OCI-LY3 (cell line): ENCODE results near the gene PRKCE.

Source experiments
- EZH2phosphoT487 ChIP-seq: fragments of 200-600 bp; shearing (Covaris generic); IDR thresholded peaks from 2 replicates; pipeline ENCODE4 v1.6.1; 2018; ENCODE audit warnings: antibody characterized with exemption, mixed run types, low read depth
- TF ChIP-seq, protein P1 (sequence below): fragments of 200-600, 300-600 bp; sonication (generic); IDR thresholded peaks from 2 replicates; pipeline ENCODE4 v1.5.1; 2014; ENCODE audit warnings: antibody characterized with exemption, low read length, low read depth

GRCh38 chr2:45616658-45617411, 34.6 kb upstream of the PRKCE start:
- TF ChIP-seq, protein P1, sequence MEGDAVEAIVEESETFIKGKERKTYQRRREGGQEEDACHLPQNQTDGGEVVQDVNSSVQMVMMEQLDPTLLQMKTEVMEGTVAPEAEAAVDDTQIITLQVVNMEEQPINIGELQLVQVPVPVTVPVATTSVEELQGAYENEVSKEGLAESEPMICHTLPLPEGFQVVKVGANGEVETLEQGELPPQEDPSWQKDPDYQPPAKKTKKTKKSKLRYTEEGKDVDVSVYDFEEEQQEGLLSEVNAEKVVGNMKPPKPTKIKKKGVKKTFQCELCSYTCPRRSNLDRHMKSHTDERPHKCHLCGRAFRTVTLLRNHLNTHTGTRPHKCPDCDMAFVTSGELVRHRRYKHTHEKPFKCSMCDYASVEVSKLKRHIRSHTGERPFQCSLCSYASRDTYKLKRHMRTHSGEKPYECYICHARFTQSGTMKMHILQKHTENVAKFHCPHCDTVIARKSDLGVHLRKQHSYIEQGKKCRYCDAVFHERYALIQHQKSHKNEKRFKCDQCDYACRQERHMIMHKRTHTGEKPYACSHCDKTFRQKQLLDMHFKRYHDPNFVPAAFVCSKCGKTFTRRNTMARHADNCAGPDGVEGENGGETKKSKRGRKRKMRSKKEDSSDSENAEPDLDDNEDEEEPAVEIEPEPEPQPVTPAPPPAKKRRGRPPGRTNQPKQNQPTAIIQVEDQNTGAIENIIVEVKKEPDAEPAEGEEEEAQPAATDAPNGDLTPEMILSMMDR: no peak
- TF ChIP-seq EZH2phosphoT487: no peak
